GM03348 (cell line): ENCODE measurements around the gene IGFBP4.

Source experiments
- DNase-seq: peaks from one replicate; pipeline ENCODE4 v3.0.0; 2012; ENCODE audit warnings: low spot score

IGFBP4 gene

GRCh38 chr17:40432864-40433528 lies 10.3 kb upstream of the IGFBP4 start:
- DNase-seq, result peak; percentile 65

GRCh38 chr17:40433551-40434415 lies 9.5 kb upstream of the IGFBP4 start:
- no peak for DNase-seq

DNA sequence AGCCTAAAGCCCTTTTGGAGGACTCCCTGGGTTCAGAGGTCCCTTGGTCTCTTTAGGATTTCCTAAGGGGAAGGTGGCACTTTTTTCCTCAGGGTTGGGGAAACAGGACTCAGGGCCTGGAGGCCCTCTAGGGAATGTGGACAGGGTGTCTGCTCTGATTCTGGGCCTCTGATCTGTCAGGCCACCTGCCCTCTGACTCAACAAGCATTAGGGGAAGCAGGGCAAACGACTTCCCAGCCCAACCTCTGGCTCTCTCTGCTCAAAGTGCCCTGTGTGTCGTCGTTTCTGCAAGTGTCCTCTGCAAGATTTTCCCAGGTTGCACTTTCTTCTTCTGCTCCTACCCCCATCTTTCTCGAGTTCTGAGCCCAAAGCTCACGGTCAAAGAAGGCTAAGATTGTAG lies 6.6 kb upstream of the IGFBP4 start:
- DNase-seq, result no peak

DNA sequence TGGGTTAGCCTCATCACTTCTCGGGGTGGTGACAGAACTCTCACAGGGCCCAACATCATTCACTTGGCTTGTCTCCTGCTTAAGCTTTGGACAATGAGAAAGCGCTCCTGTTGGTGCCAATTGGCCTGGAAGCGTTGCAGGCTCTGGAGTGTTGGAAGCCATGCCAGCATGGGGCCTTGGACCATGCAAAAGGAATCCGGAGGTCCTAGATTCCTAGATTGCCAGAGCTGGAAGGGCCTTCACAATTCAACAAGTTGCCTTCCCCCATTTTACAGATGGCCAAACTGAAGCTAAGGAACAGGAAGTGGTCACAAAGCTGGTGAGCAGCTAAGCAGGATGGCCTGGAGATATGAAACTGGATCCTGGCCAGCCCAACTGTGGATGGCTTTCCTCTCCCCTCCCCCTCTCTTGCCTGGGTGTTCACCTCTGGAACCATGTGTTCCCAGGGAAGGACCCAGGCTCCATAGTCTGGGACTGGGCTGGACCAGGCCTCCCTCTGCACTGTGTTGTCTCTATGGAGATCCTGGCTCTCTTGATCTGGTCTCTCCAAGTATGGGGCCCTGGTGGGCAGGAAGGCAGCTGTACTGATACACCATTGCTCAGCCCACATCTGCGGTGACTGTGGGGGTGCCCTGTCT lies 6.0 kb upstream of the IGFBP4 start:
- no peak for DNase-seq

DNA sequence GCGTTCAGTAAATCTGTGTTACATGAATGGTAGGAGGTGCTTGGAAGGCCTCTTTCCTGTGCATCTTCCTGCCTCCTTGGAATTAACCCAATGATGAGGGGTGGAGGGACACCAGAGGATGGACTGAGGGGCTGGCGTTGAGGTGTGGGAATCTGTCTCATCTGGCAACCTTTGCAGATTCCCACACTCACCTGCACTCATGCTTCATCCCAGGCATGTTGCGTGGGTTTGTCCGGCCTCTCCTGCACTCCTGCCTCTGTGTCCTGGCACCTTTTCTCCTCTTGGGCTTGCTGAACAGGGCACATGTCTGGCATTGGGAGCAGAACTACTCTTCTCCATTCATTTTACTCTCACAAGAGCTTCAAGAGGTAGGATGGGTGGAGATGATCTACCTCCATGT lies 3.1 kb upstream of the IGFBP4 start:
- no peak for DNase-seq

DNA sequence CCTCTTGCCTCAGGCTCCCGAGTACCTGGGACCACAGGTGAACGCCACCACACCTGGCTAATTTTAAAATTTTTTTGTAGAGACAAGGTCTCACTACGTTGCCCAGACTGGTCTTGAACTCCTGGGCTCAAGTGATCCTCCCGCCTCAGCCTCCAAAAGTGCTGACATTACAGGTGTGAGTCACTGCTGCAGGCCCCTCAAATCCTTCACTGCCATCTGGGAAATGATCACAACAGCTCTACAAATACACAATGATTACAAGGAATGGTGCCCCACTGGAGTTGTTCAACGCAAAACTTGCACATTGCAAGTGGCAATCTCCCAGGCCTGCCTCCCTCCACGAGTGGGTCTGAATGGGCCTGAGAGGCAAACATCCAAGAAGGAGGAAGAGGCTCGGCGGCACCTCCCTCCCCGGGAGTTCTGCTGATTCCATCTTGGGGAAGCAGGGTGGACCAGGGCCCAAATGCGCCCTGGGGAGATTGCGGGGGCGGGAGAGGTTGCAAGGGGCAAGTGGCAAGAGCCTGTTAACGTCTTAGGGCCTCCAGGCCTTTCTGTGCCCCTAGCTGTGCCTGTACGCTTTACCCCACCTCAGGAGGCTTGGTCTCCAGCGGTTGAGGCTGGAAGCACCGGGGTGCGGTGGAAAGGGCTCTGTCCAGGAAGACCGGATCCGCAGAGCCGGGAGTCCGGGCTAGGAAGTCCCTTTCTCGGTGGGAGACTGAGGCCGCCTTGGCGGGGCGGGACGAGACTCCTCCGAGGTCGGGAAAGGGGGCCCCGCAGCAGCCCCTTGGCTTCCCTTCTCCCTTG lies 656 bp upstream of the IGFBP4 start:
- DNase-seq, result peak; percentile 60

DNA sequence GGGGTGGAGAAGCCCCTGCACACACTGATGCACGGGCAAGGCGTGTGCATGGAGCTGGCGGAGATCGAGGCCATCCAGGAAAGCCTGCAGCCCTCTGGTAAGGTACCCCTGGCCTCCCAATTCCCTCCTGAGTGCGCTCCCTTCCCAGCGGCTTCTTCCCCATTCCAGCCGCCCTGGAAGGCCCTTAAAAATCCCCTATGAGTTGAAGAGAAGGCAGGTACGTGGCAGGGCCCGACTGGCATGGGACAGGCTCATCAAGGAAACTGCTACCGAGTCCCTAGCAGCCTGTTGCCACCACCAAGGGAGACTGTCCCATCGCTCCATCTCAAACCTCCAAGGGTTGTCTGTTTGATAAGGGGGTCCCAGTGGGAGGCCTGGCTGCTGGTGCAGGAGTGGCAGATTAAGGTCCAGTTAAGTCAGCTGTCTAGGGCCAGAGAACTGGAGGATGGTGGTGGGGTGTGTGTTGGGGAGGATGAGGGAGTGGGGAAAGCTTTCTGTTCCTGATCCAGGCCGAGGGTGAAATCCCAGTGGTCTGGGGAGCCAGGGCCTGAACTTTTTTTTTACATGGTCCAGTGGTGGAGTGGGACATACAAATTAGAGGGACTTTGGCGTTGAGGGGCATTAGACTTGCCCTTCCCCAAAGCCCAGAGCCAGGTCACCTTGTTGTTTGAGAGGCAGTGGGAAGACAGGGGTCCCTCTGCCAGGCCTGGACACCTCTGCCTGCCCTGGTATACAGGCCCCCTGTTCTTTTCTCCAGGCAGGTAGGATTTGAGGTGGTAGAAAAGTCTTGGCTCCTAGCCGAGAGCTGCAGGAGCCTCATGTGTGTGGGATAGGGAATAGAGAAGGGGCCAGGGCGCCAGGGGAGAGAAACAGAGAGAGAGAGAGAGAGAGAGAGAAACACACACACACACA lies 994 bp downstream of the IGFBP4 start:
- no peak for DNase-seq

DNA sequence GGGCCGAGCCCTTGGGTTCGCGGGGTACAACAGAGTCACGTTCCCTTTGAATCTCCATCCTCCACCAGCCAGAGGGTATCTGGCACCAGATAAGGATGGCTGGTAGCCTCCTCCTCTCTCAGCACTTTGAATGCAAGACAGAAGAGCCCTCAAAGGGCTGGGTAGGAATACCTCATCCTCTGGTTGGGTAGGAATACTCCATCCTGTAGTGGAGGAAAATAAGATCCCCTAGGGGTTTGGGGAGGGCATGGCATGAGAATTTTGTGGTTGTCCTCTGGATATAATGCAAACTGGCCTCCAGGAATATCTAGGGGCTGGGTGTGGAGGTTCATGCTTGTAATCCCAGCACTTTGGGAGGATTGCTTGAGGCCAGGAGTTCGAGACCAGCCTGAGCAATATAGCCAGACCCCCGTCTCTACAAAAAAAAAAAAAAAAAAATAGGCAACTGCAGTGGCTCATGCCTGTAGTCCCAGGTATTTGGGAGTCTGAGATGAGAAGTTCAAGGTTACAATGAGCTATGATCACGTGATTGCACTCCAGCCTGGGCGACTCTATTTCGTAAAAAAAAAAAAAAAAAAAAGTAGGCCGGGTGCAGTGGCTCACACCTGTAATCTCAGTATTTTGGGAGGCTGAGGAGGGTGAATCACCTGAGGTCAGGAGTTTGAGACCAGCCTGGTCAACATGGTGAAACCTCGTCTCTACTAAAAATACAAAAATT lies 2.7 kb downstream of the IGFBP4 start:
- DNase-seq, result no peak

DNA sequence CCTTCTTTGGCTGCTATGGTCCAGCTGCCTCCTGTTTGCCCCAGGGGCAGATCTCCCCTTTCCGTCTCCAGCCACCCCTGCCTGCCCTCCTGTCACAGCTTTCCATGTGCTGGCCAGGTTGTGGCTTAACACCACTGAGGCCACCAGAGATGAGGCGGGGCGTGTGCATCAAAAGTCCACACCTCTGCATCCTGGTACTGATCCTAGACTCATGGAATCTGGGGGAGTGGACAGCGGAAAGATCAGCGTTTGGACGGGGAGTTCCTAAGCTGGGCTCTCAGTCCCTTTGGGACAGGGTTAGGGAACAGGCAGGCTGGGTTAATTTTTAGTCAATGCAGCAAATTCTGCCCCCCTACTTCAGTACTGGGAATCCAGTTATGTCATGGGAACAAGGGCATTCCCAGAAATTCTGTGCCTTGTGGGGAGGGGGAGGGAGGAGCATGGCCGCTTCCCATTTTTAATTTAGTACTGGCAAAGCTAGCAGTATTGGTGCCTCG lies 3.9 kb downstream of the IGFBP4 start:
- no peak for DNase-seq

DNA sequence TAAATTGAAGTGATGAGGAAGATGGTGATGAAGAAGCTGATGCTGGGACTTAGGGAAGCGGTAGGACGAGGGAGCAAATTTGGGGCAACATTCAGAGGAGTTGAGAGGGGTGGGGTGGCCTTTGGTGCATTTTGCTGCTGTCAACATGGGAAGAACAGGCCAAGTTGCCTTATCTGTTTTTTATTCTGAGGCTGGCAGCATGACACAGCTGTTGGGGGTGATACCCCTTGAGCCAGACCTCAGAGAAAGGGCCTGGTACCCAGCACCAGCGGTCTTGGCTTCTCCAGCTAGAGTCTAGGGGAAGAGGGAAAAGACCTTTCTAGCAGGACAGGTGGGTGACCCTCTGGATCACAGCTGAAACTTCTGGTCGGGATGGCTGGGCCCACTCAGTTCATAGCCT lies 4.6 kb downstream of the IGFBP4 start:
- no peak for DNase-seq

DNA sequence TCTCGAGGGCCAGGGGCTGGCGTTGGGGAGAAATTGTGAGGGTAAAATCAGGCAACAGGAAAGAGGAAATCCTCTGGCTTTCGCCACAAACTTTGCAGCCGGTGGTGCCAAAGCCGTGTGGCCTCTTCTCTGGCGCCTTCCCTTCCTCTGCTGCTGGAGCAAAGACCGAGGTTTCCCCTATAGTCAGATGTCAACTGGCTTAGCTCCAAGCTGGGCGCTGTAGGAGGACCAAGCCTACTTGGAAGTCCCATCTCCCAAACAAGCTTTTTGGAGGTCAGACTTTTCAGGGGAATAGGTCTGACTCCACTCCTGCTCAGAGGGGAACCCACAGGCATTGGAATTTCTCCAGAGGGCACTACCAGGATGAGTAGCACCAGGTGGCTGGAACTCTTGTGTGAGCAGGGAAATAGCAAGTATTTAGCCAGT lies 5.0 kb downstream of the IGFBP4 start:
- DNase-seq, result no peak

GRCh38 chr17:40448639-40449261 lies 5.5 kb downstream of the IGFBP4 start:
- DNase-seq, result no peak

- DNase-seq, result no peak
Measured at GRCh38 chr17:40450175-40450574, 6.9 kb downstream of the IGFBP4 start.

DNA sequence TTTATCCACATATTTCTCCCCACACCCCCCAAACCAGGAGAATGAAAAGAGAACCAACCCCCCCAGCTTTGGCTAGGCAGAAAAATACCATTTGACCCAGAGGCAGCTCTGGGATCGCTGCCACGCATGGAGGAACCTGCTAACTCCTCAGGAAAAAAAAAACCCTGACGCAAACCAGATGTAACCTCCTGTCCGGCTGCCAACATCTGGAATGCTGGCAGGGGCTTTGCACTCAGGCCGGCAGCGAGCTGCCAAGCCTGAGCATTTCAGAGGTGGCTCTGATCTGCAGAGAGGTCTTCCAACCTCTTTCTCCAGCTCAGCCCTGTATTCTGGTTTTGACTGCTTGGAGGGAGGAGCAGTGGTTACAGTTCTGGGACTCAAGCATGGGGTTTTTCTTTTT lies 8.2 kb downstream of the IGFBP4 start:
- DNase-seq, result peak; percentile 88

DNA sequence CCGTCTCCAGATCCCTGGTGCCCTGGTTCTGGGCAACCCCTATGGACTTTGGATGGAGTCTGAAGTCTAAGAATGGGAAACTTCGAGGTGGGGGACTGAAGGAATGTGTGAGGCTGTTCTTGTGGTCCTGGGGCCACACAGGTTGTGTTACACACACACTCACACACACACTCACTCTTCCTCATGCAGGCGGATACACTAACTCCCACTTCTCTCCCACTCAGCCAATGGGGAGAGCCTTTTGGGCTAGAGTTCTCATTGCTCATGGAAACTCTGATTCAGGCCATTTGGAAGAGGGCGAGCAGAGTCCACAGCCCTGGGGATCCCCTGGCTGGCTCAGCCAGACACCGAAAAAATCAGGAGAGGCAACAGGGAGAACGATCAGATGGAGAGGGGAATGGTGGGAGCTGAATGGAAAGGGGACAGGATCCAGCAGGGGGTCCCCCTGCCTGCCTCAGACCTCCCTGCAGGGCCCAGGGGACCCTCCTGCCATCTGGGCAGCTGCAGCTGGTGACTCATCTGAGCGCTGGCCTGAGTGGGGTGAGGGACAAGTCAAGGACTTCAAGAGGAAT lies 9.1 kb downstream of the IGFBP4 start:
- peak; percentile 86 for DNase-seq

DNA sequence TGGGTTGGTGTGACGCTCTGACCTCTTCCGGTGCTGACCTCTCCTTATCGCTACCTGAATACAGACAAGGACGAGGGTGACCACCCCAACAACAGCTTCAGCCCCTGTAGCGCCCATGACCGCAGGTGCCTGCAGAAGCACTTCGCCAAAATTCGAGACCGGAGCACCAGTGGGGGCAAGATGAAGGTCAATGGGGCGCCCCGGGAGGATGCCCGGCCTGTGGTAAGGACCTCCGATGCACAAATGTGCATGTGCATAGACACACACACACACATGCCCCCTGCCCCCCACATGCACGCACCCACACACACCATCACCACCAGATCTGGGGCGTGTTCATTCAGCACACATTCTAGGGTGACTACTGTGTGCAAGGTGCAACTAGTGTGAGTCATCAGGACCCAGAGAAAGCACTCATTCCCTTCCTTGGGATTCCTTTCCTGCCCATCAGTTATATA lies 9.7 kb downstream of the IGFBP4 start:
- no peak for DNase-seq

GRCh38 chr17:40453881-40454612 lies 10.8 kb downstream of the IGFBP4 start:
- DNase-seq, result peak; percentile 56

DNA sequence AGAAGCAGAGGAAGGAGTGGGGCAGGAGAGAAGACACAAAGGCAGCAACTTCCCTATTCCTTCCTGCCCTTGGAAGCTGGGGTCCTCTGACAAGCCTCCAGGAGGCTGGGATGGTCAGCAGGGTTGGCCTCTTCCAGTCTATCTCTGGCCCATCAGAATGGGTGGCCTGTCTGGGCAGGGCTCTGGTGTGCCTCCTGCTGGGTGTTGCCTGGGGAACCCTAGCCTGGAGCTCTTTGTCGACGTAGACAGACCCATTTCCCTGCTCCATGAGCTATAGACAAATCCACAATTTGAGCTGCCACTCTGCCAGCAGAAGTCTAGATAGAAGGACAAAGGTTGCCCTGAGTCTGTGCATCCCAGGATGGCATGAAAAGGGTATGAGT lies 11.4 kb downstream of the IGFBP4 start:
- DNase-seq, result no peak
